HK-2 (cell line): ENCODE data around the gene OLFML1.

Experiments
- DNase-seq: peaks from one replicate; pipeline ENCODE4 v3.0.0-alpha.2; 2018; ENCODE audit not compliant: unreplicated experiment

OLFML1 gene

GRCh38 chr11:7480113-7480512 lies 5.2 kb upstream of the OLFML1 start:
- no peak for DNase-seq

DNA sequence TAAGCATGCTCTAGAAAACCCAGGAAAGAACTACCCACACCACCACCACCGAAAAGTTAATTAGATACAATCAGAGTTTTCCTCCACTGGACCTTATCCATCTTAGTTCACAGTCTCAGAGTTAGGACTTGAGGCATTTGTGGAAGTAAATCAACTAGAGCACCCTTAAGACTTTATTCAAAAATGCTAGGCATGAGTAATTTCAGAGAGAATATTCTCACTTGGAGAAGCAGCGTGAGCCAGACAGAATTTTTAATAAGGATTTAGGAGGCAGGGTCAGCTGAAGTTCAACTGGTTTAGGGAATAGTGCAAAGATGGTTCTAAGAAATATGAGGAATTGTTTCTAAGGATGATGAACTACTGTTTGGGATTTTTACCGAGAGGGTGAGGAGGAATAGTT lies 1.2 kb upstream of the OLFML1 start:
- no peak for DNase-seq

DNA sequence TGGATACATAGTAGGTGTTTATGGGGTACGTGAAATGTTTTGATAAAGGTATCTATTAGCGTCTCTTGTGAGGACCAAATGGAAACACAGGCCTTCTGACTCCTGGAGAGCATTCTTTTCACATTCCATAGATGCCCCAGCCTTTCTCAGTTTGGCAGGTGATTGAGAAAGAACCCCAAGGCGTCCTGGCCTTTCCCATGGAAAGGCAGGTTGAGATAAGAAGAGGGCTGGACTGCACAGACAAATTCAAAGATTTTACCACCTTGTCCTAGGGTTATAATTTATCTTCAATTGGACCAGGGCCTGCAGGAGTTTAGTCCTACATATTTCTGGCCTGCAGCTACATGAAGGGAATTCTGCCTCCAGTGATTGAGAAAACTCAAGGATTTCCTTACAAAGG lies 661 bp upstream of the OLFML1 start:
- DNase-seq: no peak

DNA sequence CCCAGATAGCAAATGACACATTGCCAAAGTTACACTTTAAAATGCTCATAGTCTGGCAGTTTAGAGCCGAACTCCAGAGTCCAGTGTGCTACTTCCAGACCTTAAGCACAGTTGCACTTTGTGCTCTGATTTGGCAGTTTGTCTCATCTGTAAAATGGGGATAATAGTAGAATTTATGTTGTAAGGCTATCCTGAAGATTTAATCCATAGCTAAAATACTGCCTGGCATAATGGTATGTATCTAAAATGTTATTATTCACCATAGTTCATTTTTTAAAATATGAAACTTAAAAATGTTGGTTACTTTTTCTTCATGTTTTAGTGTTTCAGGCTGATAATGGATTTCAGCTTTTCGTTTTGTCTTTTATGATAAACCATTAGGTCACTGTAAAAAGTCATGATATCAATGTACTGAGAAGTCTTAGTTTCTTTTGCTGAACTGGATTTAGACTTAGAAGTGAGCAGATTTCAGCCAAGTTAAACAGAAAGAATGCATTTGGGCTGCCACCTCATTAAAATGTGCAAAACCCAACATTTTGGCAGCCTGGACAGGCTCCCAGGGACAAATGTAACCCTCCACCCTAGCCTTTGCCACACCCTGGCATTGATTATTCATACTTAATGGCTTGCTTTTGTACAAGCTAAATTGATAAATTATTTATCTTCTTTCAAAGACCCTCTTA lies 933 bp downstream of the OLFML1 start:
- DNase-seq: no peak

- no peak for DNase-seq
Measured at GRCh38 chr11:7486781-7487140, 1.5 kb downstream of the OLFML1 start.

- DNase-seq: no peak
Measured at GRCh38 chr11:7487360-7487759, 2.1 kb downstream of the OLFML1 start.

- no peak for DNase-seq
Measured at GRCh38 chr11:7488681-7489080, 3.4 kb downstream of the OLFML1 start.

DNA sequence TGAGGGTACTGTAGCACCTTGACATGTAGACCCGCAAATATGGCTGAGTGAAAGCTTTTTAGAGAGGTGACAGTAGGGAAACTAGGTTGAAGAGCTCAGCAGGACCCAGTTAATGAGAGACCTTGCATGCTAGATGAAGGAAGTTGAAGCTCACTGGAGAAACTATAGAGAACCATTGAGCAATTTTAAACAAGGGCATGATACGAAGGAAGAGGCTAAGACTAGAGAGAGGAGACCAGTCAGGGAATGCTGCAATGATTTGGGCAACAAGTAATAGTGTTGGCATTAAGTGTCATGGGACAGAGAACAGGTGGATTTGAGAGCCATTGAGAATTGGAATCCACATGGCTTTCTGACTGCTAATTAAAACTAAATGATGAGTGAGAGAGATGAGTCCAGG lies 4.1 kb downstream of the OLFML1 start:
- DNase-seq: no peak

DNA sequence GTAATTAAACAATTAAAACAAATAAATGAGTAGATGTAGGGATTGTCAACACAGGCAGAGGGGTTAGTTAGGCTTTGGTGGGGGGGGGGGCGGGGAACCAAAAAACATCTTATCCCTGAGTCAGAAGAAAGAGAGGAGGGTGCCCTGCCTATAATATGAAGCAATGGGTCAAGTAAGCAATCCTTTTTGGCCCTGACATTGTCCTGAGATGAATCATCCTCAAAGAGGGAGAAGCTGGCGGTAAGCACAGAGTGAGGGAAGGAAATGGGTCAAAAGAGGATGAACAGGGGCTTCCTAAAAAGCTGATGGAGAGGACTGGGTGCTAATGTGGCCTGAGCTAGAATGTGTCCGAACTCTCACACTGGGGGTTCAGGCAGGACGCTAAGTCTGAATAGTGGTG lies 4.7 kb downstream of the OLFML1 start:
- DNase-seq: no peak

DNA sequence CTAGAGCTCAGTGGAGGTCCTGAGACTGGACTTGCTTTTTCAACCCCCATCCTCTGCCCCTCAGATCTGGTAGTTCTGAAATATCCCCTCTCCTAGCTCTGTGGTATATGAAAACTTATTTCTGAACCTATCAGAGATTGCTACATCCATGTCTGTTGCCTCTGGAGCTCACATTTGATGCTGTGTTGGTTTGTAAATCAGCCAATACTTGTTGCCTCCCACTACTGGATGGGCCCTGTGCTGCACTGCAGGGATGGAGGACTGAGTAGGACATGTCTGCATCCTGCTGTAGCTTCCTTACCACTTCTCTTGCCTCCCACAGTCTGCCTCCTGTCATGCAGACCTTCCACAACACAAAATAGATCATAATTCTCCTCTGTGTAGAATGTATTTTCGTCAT lies 5.2 kb downstream of the OLFML1 start:
- DNase-seq: no peak

GRCh38 chr11:7492253-7492652 lies 6.9 kb downstream of the OLFML1 start:
- DNase-seq: no peak

GRCh38 chr11:7493670-7494069 lies 8.4 kb downstream of the OLFML1 start:
- DNase-seq: no peak

- no peak for DNase-seq
Measured at GRCh38 chr11:7494086-7494745, 8.9 kb downstream of the OLFML1 start.

GRCh38 chr11:7495882-7496551 lies 10.7 kb downstream of the OLFML1 start:
- DNase-seq: no peak

DNA sequence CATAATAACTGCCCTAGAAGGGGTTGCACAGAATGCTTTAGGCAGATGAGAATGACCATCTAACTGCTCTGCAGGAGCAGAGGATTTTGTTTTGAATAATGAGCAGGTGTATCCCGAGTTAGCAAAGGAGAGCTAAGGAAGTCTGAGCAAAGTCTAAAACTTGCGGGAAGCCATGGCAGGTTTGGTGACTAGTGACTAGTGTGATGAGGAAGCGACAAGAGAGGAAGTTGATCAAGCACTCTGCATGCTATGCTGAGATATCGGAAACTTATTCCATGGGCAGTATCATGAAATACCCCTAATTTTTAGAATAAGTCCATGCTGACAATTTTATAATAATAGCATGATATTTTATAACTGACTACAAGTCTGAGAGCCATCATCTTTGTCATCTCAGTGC lies 12.9 kb downstream of the OLFML1 start:
- DNase-seq: no peak

DNA sequence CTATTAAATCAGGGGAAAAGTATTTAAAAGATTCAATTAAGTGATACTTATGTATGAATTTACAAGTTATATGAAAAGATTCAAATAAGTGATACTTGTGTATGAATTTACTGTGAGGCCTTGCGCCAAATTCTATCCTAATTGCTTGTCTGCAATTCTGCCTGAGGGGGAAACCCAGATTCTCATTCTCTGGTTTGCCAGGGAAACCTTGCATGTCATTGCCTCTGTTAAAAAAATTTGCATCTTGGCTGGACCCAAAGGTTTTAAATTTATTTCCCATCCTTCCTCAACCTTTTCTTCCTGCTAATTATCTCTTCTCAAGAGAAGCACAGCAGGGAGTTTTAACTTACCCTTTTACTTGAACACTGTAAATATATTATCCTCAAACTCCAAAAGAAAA lies 13.8 kb downstream of the OLFML1 start:
- DNase-seq: no peak

GRCh38 chr11:7500251-7500650 lies 14.9 kb downstream of the OLFML1 start:
- DNase-seq: no peak

DNA sequence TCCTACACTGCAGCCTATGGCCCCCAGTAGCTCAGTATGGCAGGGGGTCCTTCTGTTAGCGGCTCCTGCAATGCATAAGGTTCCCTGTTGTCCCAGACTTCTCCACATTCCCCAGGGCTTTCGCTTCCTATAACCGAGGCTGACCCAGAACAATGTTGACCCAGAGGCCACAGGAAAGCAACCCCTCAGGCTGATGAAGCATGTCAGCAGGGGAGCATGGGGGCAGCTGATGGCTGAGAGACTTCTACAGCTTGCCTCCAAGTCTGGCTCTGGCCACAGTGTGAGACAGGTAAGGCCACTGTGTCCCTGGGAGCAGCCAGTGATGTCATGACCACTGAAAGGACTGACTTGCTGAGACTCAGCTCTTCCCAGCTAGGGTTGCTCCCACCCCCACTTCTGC lies 15.9 kb downstream of the OLFML1 start:
- no peak for DNase-seq

GRCh38 chr11:7501894-7502293 lies 16.6 kb downstream of the OLFML1 start:
- no peak for DNase-seq

DNA sequence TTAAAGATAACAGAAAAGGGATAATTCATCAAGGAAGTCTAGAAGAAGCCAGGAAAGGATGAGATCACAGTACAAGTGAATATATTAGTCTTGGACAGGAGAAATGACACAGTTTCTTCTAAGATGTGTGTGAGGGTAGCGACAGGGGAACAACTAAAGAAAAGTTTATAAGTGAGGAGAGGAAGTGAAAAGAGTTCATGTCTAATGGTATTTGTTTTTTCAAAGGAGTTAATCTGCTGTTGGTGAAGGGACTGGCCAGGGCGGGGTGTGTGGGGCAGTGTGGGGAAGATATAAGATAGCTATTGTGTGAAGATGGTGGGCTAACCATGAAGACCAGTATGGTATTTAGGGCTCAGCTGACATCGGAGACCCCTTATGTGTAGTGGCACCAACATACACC lies 20.9 kb downstream of the OLFML1 start:
- no peak for DNase-seq

DNA sequence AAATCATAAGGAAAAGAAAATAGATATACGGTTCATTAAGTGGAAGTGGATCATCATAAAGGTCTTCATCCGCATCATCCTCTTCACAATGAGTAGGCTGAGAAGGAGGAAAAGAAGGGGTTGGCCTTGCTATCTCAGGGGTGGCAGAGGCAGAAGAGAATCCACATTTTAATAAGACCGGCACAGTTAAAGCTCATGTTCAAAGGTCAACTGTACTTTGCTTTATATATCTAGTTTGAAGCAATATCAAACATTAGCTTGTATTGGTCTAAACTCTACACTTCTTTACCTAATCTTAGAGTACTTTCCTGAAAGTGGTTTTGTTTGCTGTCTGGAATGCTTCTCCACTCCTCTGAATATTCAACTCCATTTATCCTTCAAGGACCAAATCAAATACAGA lies 22.8 kb downstream of the OLFML1 start:
- no peak for DNase-seq

GRCh38 chr11:7509966-7510365 lies 24.7 kb downstream of the OLFML1 start:
- no peak for DNase-seq

GRCh38 chr11:7511401-7511800 lies 26.1 kb downstream of the OLFML1 start:
- no peak for DNase-seq
